BLaER1 treated with 17β-estradiol and CSF1 and Interleukin-3, amounts not matched to agents 10 nM and 100 nM (cell line): ENCODE data around the gene ULBP2.

ENCODE experiments used
- H3K27ac ChIP-seq, 11 experiments: shearing (Covaris generic); formaldehyde crosslinking; 2 replicates each; pipeline ENCODE4 v1.8.1; 2022
- H3K27me3 ChIP-seq, 11 experiments: shearing (Covaris generic); formaldehyde crosslinking; 2 replicates each; pipeline ENCODE4 v1.8.1; 2022
- H3K36me3 ChIP-seq, 11 experiments: shearing (Covaris generic); formaldehyde crosslinking; 2 replicates each; pipeline ENCODE4 v1.8.1; 2022
- H3K4me1 ChIP-seq, 10 experiments: shearing (Covaris generic); formaldehyde crosslinking; 2 replicates each; pipeline ENCODE4 v1.8.1; 2022
- H3K4me2 ChIP-seq, 11 experiments: shearing (Covaris generic); formaldehyde crosslinking; 2 replicates each; pipeline ENCODE4 v1.8.1; 2022
- H3K4me3 ChIP-seq, 10 experiments: shearing (Covaris generic); formaldehyde crosslinking; 2 replicates each; pipeline ENCODE4 v1.8.1; 2022
- H3K9ac ChIP-seq, 11 experiments: shearing (Covaris generic); formaldehyde crosslinking; 2 replicates each; pipeline ENCODE4 v1.8.1; 2022
- H3K9me3 ChIP-seq, 11 experiments: shearing (Covaris generic); formaldehyde crosslinking; replicated peaks in 1 of 11; 2 replicates each; pipeline ENCODE4 v1.8.1; 2022
- H4K20me1 ChIP-seq, 11 experiments: shearing (Covaris generic); formaldehyde crosslinking; 2 replicates each; pipeline ENCODE4 v1.8.1; 2022
- Cebpa-rat ChIP-seq, 11 experiments: shearing (Covaris generic); IDR thresholded peaks; 2 replicates each; pipeline ENCODE4 v1.8.1; 2022

The ULBP2 gene

DNA sequence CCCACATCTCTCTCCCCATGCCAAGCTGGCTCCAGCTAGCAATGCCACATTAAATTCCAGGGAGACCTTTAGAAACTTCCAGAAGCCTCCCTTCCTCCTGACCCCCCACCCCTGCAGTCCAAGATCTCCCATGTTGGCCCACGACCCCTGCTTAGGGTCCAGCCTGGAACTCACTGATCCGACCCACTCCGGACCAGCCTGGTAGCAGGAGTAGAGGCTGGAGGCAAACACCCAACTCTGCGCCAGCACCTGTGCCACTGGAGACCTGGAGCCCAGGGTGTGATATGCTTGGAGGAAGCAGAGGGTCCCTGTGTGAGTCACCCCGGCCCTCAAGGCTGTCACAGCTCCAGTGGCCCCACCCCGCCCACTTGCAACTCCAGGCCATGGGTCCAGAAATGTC lies 18.7 kb downstream of the ULBP2 start:
- no peak for TF ChIP-seq Cebpa-rat (IDR thresholded peaks at IDR 0.05)
- Histone ChIP-seq H4K20me1 (peaks cover 0 to 21% (median 14%) of the 10 kb centered on the region in 11 experiments; a peak in 18 of 22 replicates), H3K36me3 (no peaks in the 10 kb centered on the region), H3K27me3 (peaks cover 73 to 99% (median 91%) of the 10 kb centered on the region in 11 experiments), H3K4me1 (peaks cover 19 to 27% (median 23%) of the 10 kb centered on the region in 10 experiments), H3K27ac (no peak overlapping the region), H3K4me3 (no peak overlapping the region), H3K9ac (no peak overlapping the region), H3K9me3 (peaks cover 0 to 11% (median 0%) of the 10 kb centered on the region in 11 experiments; a peak in 7 of 22 replicates), H3K4me2 (no peak overlapping the region)

DNA sequence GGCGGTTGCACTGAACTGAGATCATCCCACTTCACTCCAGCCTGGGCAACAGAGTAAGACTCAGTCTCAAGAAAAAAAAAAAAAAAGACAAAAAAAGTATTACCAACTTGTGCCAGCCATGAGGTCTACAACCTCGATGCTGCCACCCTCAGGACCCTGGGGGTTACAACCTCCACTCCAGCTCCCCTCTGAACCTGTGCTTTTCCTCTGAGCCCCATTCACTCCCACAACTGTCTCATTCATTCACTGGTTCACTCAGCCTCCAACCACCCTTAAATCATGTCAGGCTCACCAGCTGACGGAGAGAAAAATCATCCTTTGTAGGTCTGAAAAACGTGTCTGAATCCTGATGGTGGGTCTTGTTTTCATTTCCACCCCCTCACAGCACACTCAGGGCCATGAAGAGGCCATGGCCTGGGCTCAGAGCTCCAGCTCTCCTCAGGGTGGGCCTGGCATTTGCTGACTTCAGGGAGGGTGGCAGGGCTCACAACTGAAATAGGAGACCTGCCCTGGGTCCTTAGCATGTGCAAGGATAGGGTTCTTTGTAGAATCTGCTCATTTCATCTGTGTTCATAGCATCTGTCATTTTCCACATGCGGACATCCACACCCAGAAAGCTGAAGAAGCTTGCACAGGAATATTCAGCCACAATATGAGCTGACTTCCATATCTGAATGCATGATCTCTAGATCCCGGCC lies 20.1 kb downstream of the ULBP2 start:
- peaks cover 19 to 29% (median 25%) of the 10 kb centered on the region in 10 experiments for H3K4me1 ChIP-seq
- no peak overlapping the region for H3K4me2 ChIP-seq
- no peak overlapping the region for H3K27ac ChIP-seq
- no peak overlapping the region for H3K9ac ChIP-seq
- no peak for TF ChIP-seq Cebpa-rat (IDR thresholded peaks at IDR 0.05)
- peaks cover 70 to 99% (median 91%) of the 10 kb centered on the region in 11 experiments for H3K27me3 ChIP-seq
- H3K36me3 ChIP-seq, result no peaks in the 10 kb centered on the region
- no peak overlapping the region for H3K4me3 ChIP-seq
- H4K20me1 ChIP-seq, result peaks cover 0 to 28% (median 19%) of the 10 kb centered on the region in 11 experiments; a peak in 18 of 22 replicates
- H3K9me3 ChIP-seq, result peaks cover 0 to 9% (median 0%) of the 10 kb centered on the region in 11 experiments; a peak in 6 of 22 replicates

DNA sequence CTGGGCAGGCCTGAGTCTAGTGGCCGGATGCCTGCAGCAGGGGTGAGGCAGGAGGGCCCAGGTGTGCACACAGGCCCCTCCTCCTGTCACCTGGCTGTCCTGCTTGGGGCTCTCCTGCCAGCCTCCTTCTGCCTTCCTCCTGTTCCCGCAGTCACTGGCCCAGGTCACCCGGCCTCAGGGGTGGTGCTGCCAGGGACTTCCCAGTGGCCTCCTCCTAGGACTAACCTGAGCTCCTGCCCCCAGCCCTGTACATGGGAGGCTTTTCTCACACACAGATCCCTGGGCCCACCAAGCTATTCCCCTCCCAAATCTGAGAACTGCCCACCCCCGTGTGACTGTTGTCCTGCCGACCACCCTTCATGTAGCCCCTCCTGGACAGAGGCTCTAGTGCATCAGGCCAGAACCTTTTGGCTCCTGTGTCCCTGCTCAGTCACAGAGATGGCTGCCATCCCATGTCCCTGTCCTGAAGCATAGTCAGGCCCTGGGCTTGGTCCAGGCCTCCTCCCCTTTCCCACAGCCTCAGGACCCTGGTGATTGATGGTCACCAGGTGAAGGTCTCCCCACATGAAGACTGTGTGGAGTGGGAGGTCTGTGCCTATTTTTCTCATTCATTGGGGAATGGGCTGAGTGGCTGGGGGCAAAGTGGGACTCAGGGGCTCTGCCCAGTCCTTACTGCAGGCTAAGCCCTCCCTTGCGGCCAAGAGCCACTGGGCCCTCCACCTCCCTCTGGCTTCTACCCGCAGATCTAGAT lies 20.8 kb downstream of the ULBP2 start:
- H3K4me3 ChIP-seq, result peak overlapping the region; percentile 51 to 71 (median 62); a peak in 17 of 20 replicates
- H4K20me1 ChIP-seq, result peaks cover 0 to 35% (median 19%) of the 10 kb centered on the region in 11 experiments; a peak in 18 of 22 replicates
- peaks cover 0 to 9% (median 0%) of the 10 kb centered on the region in 11 experiments; a peak in 6 of 22 replicates for H3K9me3 ChIP-seq
- peak overlapping the region in 6 of 11 experiments; percentile 49 to 77 (median 67); a peak in 6 of 22 replicates for H3K9ac ChIP-seq
- peaks cover 70 to 99% (median 91%) of the 10 kb centered on the region in 11 experiments for H3K27me3 ChIP-seq
- no peaks in the 10 kb centered on the region for H3K36me3 ChIP-seq
- peak overlapping the region in 1 of 11 experiments; percentile 61; a peak in 1 of 22 replicates for H3K27ac ChIP-seq
- TF ChIP-seq Cebpa-rat (IDR thresholded peaks at IDR 0.05), result no peak
- H3K4me2 ChIP-seq, result peak overlapping the region; percentile 82 to 99 (median 97)
- peaks cover 19 to 29% (median 25%) of the 10 kb centered on the region in 10 experiments for H3K4me1 ChIP-seq

DNA sequence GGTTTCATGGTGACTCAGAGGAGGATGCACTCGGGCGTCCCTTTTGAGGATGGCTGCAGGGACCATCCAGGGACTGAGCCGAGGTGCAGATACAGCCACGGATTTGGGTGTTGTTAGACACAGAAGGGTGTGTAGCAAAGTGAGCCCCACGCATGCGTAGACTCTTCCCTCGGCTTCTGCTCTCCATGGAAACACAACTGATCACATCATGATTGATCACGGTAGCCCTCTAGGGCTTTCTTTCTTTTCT lies 21.3 kb downstream of the ULBP2 start:
- H4K20me1 ChIP-seq, result peaks cover 0 to 35% (median 19%) of the 10 kb centered on the region in 11 experiments; a peak in 18 of 22 replicates
- H3K4me1 ChIP-seq, result peaks cover 19 to 29% (median 25%) of the 10 kb centered on the region in 10 experiments
- H3K27me3 ChIP-seq, result peaks cover 70 to 99% (median 91%) of the 10 kb centered on the region in 11 experiments
- no peaks in the 10 kb centered on the region for H3K36me3 ChIP-seq
- H3K4me3 ChIP-seq, result peak overlapping the region; percentile 51 to 71 (median 62)
- H3K9ac ChIP-seq, result peak overlapping the region in 10 of 11 experiments; percentile 47 to 77 (median 62); a peak in 17 of 22 replicates
- no peak for TF ChIP-seq Cebpa-rat (IDR thresholded peaks at IDR 0.05)
- H3K9me3 ChIP-seq, result peaks cover 0 to 9% (median 0%) of the 10 kb centered on the region in 11 experiments; a peak in 6 of 22 replicates
- peak overlapping the region in 5 of 11 experiments; percentile 41 to 67 (median 57); a peak in 6 of 22 replicates for H3K27ac ChIP-seq
- H3K4me2 ChIP-seq, result peak overlapping the region; percentile 82 to 99 (median 97)

DNA sequence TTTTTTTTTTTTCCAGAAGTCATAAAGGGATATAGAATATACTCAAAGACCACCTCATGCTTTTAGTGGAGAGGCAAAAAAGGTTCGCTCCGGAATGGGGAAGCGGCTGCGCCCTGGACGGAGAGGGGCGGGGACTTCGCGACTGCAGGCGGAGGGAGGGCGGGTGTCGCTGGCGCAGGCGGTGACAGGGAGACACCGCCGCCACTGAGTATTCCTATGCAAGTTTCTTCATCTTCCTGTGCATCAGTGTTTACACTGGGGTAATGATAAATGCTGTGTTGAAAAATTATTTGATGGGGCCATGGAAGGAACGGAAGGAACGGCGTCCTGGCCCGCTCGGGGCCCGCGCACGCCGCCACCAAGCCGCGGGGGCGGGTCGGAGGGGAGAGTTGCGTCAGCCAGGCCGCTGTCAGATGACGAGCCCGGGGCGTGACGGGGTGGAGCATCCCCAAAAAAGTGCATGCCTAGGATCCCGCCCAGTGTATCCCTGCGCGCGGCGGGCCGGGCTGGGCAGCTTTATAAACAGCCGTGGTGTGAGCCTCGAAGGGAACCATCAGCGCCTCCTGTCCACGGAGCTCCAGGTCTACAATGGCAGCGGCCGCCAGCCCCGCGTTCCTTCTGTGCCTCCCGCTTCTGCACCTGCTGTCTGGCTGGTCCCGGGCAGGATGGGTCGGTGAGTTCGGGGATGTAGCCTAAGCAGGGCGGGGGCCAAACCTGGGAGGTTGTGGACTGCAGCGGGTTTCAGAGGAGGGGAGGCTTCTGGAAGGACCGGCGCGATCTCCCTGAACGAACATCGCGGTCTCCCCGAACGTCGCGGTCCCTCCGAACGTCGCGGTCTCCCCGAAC lies 21.9 kb downstream of the ULBP2 start, which contains the start of gene ULBP1:
TSS of gene ULBP1 (plus strand) at position 482 of the 846 bp plus-strand sequence. CDS start at position 589, 107 bp downstream.
- Histone ChIP-seq H4K20me1 (peaks cover 0 to 35% (median 19%) of the 10 kb centered on the region in 11 experiments; a peak in 18 of 22 replicates), H3K4me3 (peak within 1 kb of the TSS; percentile 51 to 71 (median 62)), H3K27me3 (peaks cover 72 to 99% (median 93%) of the 10 kb centered on the region in 11 experiments), H3K9me3 (peaks cover 0 to 9% (median 0%) of the 10 kb centered on the region in 11 experiments; a peak in 6 of 22 replicates), H3K4me1 (peaks cover 19 to 29% (median 25%) of the 10 kb centered on the region in 10 experiments), H3K27ac (peak within 1 kb of the TSS in 7 of 11 experiments; percentile 31 to 67 (median 51); a peak in 11 of 22 replicates), H3K36me3 (no peaks in the 10 kb centered on the region), H3K9ac (peak within 1 kb of the TSS; percentile 47 to 77 (median 63)), H3K4me2 (peak within 1 kb of the TSS; percentile 82 to 99 (median 97))
- peak in 9 of 11 experiments; percentile 24 to 95 (median 71); a peak in 11 of 22 replicates for TF ChIP-seq Cebpa-rat (IDR thresholded peaks at IDR 0.05)

DNA sequence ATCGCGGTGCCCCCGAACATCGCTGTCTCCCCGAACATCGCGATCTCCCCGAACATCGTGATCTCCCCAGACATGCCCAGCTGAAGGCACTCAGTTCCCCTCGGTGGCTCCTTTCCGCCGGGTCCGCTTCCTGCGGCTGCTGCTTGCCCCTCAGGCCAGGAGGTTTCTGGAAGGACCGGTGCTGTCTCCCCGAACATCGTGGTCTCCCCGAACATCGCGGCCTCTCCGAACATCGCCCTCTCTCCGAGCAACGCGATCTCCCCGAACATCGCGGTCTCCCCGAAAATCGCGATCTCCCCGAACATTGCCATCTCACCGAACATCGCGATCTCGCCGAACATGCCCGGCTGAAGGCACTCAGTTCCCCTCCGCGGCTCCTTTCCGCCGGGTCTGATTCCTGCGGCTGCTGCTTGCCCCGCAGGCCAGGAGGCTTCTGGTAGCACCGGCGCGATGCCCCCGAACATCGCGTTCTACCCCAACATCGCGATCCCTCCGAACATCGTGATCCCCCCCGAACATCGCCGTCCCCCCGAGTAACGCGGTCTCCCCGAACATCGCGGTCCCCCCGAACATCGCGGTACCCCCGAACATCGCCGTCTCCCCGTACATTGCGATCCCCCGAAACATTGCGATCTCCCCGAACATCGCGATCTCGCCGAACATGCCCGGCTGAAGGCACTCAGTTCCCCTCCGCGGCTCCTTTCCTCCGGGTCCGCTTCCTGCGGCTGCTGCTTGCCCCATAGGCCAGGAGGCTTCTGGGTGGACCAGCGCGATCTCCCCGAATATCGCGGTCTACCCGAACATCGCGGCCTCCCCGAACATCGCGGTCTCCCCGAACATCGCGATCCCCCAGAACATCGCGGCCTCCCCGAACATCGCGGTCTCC lies 22.7 kb downstream of the ULBP2 start:
- no peak for TF ChIP-seq Cebpa-rat (IDR thresholded peaks at IDR 0.05)
- Histone ChIP-seq H3K27me3 (peaks cover 64 to 99% (median 93%) of the 10 kb centered on the region in 11 experiments), H3K9ac (peak overlapping the region in 10 of 11 experiments; percentile 47 to 77 (median 64); a peak in 19 of 22 replicates), H3K4me2 (peak overlapping the region; percentile 82 to 99 (median 97)), H3K4me3 (peak overlapping the region; percentile 51 to 71 (median 62)), H3K9me3 (peaks cover 0 to 9% (median 0%) of the 10 kb centered on the region in 11 experiments; a peak in 6 of 22 replicates), H4K20me1 (peaks cover 0 to 35% (median 19%) of the 10 kb centered on the region in 11 experiments; a peak in 18 of 22 replicates), H3K4me1 (peaks cover 19 to 29% (median 25%) of the 10 kb centered on the region in 10 experiments), H3K27ac (peak overlapping the region in 4 of 11 experiments; percentile 51 to 67 (median 59); a peak in 5 of 22 replicates), H3K36me3 (no peaks in the 10 kb centered on the region)
